GM18867 (cell line): Measurements from ENCODE around the gene PON3.

Experiments used
- ATAC-seq: cut with Tn5 transposase; IDR thresholded peaks from one replicate; pipeline ENCODE4 v1.9.1; 2021; ENCODE audit warnings: mild to moderate bottlenecking, moderate library complexity; ENCODE audit not compliant: unreplicated experiment

PON3 gene

DNA sequence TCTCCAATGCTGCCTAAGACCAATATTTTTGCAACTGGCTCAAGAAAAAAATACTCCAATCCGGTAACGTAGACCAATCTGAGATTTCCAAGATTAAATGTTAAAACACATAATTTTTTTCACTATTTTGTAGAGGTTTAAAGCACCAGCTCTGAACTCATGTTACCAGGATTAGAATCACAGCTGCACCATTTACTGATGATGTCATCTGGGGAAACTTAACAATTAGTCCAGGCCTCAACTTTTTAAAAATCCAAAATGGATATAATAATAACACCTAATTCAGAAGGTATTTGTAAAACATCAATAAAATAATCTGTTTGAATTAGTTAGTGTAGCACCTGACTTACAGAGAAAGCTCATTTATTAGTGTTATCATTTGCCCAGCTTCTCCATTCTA lies 86.2 kb downstream of the PON3 start:
- no peak for ATAC-seq
